Limb (tissue), 2 donors: ENCODE measurements around the gene MACROD2.

Experiments used
- DNase-seq, 2 donors: peaks; one replicate each; pipeline ENCODE4 v3.0.0-alpha.2; 2016; ENCODE audit errors: extremely low spot score in 2 of 2

Gene MACROD2

GRCh38 chr20:14643556-14643955, 648.2 kb downstream of the MACROD2 start:
- no peak for DNase-seq

DNA sequence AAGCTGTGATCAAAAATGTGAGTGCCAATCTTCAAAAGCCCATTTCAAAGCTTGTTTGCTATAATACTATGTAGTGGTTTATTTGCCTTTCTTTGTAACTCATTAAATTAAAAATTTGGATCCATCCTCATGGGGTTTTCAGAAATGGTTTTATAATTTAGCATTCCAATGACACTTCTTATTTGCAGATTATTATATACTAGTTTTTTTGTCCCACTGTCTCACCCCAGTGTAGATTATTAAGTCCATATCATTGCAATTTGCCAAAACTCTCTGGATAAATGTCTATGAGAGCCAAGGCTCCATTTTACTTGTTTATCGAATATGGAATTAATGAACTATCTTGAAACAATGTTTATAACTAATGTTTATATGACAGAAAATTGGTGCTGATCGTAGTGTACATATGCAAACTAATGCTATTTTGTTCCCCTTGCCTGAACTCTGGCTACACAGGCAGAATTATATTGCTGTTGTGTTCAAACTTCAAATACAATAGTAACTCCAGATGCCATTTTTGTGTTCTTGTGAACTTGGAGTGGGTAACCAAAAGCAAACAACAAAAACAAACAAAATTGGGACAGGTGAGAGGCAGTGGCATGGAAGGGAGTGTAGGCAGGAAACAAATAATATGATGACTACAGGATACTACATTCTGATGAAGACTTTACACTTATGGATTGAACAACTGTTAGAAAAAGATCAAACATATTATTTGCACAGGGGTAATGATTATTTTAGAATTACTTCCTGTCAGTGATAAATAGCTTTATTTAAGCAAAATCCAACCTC, 649.2 kb downstream of the MACROD2 start:
- DNase-seq, result no peak

- no peak for DNase-seq
These were observed 651.7 kb downstream of the MACROD2 start for GRCh38 chr20:14647016-14647415.

DNA sequence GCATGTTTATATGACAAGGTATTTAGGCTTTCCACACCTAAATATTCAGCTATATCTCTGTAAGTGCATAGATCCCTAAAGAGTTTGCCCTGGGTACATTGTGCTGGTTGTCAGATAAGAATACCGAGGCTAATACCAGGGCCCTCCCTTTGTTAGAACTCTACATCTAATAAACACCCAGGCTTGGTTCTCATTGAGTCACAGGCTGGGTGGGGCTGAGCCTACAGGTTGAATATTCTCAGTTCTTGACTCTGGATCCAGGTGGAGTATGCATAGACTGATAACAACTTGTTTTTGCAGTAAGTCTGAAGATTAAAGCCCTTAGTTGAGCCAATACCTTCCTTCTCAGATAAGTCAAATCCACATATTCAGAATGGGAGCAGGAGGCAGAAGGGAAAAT, 654.3 kb downstream of the MACROD2 start:
- DNase-seq, result no peak

DNA sequence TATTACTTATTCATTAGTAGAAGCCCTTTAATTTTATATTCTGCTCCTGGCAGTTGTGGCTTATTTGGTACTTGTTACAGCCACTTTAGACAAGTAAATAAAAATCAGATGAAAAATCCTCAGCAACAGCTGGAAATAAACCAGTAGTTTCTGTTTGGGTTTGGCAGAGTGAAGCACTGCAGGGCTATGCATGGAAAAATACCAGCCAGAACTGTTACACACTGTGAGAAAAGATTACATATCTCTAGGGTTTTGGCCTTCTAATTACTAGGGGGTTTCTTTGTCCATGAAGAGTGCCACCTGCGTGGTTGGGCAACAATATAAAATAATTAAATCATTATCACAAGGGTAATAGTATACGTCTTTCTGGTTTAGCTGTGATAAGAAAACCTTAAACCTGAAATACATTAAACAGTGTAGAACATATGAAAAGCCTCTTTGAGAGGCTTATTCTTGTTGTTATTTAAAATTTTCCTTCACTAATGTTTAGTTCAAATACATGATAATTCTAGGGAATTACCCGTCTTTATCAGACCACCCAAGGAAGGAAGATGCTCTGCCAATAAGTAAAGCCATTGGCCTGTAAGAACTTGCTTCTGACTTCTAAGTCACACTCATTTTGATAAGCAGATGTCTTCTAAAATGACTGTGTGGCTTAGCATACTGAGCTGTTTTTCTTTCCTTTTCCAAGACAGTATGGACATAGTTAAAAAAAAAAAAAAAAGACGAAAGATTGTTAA, 662.1 kb downstream of the MACROD2 start:
- peak in 1 of 2 donors; percentile 17 for DNase-seq

- no peak for DNase-seq
These were observed 668.8 kb downstream of the MACROD2 start for GRCh38 chr20:14664101-14664500.

DNA sequence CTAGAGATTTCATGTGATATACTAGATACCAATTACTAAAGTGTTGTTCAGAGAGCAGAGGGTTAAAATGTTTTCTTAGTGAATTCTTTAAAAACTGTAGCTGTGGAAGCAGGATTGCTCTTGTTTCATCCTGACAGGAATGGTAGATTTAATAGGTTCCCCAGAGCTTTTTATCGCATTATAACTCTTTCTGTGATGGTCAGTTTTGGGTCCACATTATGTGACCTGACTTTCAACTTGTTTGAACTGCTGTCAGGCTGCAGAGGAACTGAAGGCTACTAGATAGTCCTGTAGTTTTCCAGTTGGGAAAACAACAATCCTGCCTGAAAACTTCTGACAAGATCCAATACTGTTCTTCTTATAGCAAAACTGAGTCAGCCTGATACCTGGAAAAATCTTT, 671.4 kb downstream of the MACROD2 start:
- DNase-seq, result no peak

GRCh38 chr20:14667226-14667625, 671.9 kb downstream of the MACROD2 start:
- no peak for DNase-seq

GRCh38 chr20:14672066-14672465, 676.8 kb downstream of the MACROD2 start:
- no peak for DNase-seq

GRCh38 chr20:14673164-14673563, 677.8 kb downstream of the MACROD2 start:
- DNase-seq, result no peak

GRCh38 chr20:14677455-14677854, 682.1 kb downstream of the MACROD2 start:
- DNase-seq, result no peak

GRCh38 chr20:14685183-14685582, 689.9 kb downstream of the MACROD2 start:
- no peak for DNase-seq

DNA sequence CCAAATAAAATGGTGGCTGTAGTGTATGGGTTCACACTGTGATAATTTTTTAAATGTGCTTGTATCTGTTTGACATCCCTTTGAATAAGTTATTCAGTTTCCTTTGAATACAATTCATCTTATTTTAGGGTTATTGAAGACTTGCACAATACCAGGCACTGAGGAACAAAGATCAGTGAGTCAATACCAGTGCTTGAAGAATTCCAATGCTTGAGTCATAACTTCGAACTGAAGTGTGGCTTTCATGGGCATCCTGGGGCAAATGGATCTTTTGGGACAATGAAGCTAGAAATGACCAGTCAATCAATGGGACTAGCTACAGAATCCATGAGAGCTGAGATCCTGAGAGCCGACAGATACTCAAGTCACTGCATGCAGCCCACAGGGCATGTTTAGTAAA, 692.0 kb downstream of the MACROD2 start:
- DNase-seq, result no peak

- DNase-seq, result no peak
These were observed 692.7 kb downstream of the MACROD2 start for GRCh38 chr20:14688005-14688404.

DNA sequence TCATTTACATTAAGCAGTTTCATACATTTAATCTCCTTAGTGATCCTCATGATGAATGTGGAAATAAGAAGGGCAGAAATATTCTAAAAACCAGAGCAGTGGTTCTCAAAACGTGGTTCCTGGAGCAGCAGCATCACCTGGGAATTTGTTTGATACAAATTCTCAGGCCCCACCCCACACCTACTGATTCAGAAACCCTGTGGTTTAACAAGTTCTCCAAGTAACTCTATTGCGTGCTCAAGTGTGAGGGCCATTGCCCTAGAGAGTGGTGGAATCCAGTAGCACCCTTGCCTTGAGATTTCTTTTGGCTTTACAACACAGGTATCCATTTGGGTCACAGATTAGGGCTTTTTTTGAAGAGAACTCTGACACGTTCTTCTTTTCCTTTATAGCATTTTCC, 696.7 kb downstream of the MACROD2 start:
- no peak for DNase-seq

GRCh38 chr20:14696478-14696877, 701.2 kb downstream of the MACROD2 start:
- DNase-seq, result no peak

GRCh38 chr20:14696937-14697336, 701.6 kb downstream of the MACROD2 start:
- DNase-seq, result no peak

DNA sequence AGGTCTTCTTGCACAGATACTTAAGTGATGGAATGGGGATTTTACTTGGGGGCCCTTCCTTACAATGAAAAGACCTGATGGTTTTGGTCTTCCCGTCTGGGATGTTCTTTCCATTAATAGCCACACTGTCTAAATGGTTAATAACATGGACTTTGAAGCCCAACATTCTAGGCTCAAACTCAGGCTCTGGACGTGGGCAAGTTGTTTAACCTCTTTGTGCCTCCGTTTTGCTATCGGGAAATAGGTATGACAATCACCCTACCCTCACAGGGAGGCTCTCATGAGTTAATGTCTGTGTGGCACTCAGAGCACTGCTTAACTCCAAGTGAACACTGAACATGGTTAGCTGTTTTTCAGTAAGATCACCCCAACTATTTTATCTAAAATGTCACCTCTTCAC, 702.8 kb downstream of the MACROD2 start:
- DNase-seq, result no peak

GRCh38 chr20:14698605-14699373, 703.5 kb downstream of the MACROD2 start:
- DNase-seq, result no peak

DNA sequence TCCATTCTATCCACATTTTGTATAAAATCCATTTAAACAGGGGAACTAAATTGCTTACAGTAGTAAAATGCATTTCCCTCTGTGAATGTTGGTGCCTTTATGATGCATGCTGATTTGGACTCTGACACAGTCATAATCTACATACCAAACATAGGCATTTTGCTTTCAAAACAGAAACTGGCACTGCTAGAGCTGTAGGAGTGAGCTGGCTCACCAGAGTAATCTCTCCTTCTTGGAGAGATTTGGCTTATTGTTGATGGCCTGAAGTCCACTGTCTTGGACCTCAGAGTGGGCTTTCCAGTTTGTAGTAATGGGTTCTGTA, 705.3 kb downstream of the MACROD2 start:
- no peak for DNase-seq

- no peak for DNase-seq
These were observed 706.0 kb downstream of the MACROD2 start for GRCh38 chr20:14701326-14701725.

DNA sequence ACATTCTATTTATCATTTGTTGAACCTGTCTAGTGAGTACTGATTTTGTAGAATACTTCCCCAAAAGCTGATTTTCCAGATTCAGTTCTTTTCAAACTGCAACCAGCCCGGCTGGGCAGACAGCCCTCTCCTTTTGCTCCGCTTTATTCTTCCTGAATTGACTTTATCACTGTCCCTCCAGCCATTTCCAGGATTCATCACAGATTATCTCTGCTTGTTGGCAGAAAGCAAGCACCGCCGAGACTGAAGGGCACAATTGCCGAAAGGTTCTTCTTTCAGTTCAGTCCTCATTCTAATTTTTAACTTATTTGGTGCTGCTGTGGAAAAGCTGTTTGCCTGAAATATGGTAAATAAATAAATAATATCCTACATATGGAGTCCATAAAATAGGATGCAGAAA, 711.2 kb downstream of the MACROD2 start:
- DNase-seq, result no peak
